ENCODE data around the gene EPHB3. TPM values are rescaled to one million over a fixed set of nuclear protein-coding genes. Genes with fewer than 3 reads are reported as not detected.
A peak's percentile ranks its signal among the peaks of the same experiment; 100 is the strongest.

EPHB3 gene
- total and polyA plus RNA-seq, 8 donors, result 8.1 to 32.9 (median 26.8) TPM

GRCh38 chr3:184540777-184541681 is 20.6 kb upstream of the EPHB3 start:
- ATAC-seq (peak; percentile 90), DNase-seq (peak in 3 of 4 donors; percentile 64 to 88 (median 77))
- H3K4me3 ChIP-seq, result no peak overlapping the region
- H3K27ac ChIP-seq, result no peak overlapping the region
- peaks cover 0 to 32% of the 10 kb centered on the region in 2 donors for H3K27me3 ChIP-seq
- TF ChIP-seq CTCF (IDR thresholded peaks at IDR 0.05), result peak; percentile 75 to 78
- no peaks in the 10 kb centered on the region for H3K36me3 ChIP-seq
- no peaks in the 10 kb centered on the region for H3K9me3 ChIP-seq
- intact Hi-C loops (cut with DNase I), result loop anchor here in 1 of 2 donors (5.0 kb wide), 2 partner anchors 124 to 169 kb away; no protein-coding TSS in a partner anchor
- peaks cover 0 to 5% of the 10 kb centered on the region in 2 donors for H3K4me1 ChIP-seq

GRCh38 chr3:184541886-184542562 is 19.6 kb upstream of the EPHB3 start:
- Histone ChIP-seq H3K9me3 (no peaks in the 10 kb centered on the region), H3K27me3 (peaks cover 0 to 32% of the 10 kb centered on the region in 2 donors), H3K4me3 (no peak overlapping the region), H3K4me1 (peaks cover 0 to 5% of the 10 kb centered on the region in 2 donors), H3K27ac (no peak overlapping the region), H3K36me3 (no peaks in the 10 kb centered on the region)
- no peak for ATAC-seq
- no peak for TF ChIP-seq CTCF (IDR thresholded peaks at IDR 0.05)
- intact Hi-C loops (cut with DNase I), result loop anchor here in 1 of 2 donors (5.0 kb wide), 2 partner anchors 125 to 170 kb away; no protein-coding TSS in a partner anchor
- DNase-seq, result no peak

GRCh38 chr3:184542577-184542976 is 19.0 kb upstream of the EPHB3 start:
- H3K9me3 ChIP-seq, result no peaks in the 10 kb centered on the region
- intact Hi-C loops (cut with DNase I), result loop anchor here in 1 of 2 donors (5.0 kb wide), 2 partner anchors 125 to 170 kb away; no protein-coding TSS in a partner anchor
- H3K4me3 ChIP-seq, result no peak overlapping the region
- H3K27me3 ChIP-seq, result peaks cover 0 to 32% of the 10 kb centered on the region in 2 donors
- H3K4me1 ChIP-seq, result peaks cover 0 to 5% of the 10 kb centered on the region in 2 donors
- no peaks in the 10 kb centered on the region for H3K36me3 ChIP-seq
- TF ChIP-seq CTCF (IDR thresholded peaks at IDR 0.05), result no peak
- ATAC-seq (no peak), DNase-seq (no peak)
- no peak overlapping the region for H3K27ac ChIP-seq

- TF ChIP-seq CTCF (IDR thresholded peaks at IDR 0.05), result no peak
- DNase-seq (no peak), ATAC-seq (no peak)
- Histone ChIP-seq H3K4me3 (no peak overlapping the region), H3K4me1 (peaks cover 0 to 5% of the 10 kb centered on the region in 2 donors), H3K27me3 (peaks cover 0 to 31% of the 10 kb centered on the region in 2 donors), H3K36me3 (no peaks in the 10 kb centered on the region), H3K9me3 (no peaks in the 10 kb centered on the region), H3K27ac (no peak overlapping the region)
- intact Hi-C loops (cut with DNase I), result loop anchor here in 1 of 2 donors (5.0 kb wide), 2 partner anchors 126 to 171 kb away; no protein-coding TSS in a partner anchor
These were observed 18.3 kb upstream of the EPHB3 start for GRCh38 chr3:184543256-184543655.
